ENCODE data around the gene SLIT3.

DNA sequence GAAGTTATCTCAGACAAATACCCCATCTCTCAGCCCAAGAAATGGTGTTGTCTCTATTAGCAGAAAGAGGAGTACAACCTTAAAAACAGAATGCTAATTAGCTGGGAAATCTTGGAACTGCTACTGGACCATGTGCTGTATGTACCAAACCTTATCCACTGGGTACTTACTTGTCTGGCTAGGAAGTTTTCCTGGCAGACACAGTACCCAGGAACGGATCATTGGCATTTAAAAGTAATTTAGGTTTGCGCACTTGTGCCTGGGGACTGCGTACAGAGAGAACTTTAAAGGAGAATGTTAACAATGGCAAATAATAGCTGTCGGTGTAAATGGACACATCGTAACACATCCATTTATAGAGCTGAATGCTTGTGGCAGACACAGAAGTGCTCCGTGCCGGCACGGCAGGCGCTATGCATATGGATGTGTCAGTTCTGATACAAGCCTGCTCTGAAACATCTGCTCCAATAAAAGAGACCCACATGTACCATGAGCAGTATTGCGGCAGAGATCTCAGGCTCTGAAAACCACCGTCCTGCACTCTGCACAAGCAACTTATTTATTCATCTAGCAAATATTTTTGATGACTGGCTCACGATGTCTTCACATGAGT, 431.2 kb downstream of the SLIT3 start:
- TF ChIP-seq, protein P1, sequence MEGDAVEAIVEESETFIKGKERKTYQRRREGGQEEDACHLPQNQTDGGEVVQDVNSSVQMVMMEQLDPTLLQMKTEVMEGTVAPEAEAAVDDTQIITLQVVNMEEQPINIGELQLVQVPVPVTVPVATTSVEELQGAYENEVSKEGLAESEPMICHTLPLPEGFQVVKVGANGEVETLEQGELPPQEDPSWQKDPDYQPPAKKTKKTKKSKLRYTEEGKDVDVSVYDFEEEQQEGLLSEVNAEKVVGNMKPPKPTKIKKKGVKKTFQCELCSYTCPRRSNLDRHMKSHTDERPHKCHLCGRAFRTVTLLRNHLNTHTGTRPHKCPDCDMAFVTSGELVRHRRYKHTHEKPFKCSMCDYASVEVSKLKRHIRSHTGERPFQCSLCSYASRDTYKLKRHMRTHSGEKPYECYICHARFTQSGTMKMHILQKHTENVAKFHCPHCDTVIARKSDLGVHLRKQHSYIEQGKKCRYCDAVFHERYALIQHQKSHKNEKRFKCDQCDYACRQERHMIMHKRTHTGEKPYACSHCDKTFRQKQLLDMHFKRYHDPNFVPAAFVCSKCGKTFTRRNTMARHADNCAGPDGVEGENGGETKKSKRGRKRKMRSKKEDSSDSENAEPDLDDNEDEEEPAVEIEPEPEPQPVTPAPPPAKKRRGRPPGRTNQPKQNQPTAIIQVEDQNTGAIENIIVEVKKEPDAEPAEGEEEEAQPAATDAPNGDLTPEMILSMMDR (IDR thresholded peaks at IDR 0.05; ENCODE audit: low read depth, low read length) = no peak
- TF ChIP-seq EZH2phosphoT487 (IDR thresholded peaks at IDR 0.05; ENCODE audit: low read depth) = no peak
